ENCODE results near the gene DDX24.
"Not testable (repeated sequence)": the region's sequence is repeated elsewhere in the genome, so short reads cannot be mapped to it uniquely, and the experiment has no call there.

The DDX24 gene

DNA sequence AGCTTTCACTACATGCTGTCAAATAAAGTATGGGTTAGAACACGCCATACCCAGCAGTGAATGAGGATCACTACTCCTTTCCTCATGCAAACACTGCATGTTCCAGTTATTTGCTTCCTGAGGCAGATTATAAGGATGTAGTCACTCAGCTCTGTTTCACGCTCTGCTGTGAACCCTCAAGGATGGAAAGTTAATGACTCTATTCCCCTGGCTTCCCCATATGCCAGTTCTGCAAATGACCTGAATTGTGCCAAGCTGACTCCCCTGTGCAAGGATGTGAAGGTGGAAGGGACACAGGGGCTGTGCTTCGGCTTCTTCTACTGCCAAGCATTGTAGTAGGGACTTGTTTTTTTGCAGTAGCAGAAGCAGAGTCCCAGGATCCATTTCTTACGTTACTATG, 6.9 kb upstream of the DDX24 start:
- DNase-seq (ENCODE audit: extremely low read depth in 1 of 2, low read depth in 1 of 2), result no peak

DNA sequence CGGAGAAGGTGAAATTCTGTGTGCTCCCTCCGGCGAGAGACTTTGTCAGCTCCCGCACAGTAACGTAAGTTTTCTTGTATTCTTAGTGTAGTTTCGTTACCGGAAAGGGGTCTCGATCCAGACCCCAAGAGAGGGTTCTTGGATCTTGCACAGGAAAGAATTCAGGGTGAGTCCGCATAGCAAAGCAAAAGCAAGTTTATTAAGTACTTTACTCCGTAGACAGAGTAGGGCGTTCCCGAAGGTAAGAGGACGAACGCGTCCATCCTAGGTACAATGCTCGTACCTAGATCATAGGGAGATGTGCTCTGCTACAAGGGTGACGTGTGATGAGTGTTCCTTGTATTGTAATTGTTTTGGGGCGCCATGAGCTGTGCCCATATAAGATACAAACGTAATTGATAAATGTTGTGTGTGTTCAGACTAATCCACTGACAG, 401 bp upstream of the DDX24 start:
- no peak for DNase-seq (ENCODE audit: extremely low read depth in 1 of 2, low read depth in 1 of 2)

DNA sequence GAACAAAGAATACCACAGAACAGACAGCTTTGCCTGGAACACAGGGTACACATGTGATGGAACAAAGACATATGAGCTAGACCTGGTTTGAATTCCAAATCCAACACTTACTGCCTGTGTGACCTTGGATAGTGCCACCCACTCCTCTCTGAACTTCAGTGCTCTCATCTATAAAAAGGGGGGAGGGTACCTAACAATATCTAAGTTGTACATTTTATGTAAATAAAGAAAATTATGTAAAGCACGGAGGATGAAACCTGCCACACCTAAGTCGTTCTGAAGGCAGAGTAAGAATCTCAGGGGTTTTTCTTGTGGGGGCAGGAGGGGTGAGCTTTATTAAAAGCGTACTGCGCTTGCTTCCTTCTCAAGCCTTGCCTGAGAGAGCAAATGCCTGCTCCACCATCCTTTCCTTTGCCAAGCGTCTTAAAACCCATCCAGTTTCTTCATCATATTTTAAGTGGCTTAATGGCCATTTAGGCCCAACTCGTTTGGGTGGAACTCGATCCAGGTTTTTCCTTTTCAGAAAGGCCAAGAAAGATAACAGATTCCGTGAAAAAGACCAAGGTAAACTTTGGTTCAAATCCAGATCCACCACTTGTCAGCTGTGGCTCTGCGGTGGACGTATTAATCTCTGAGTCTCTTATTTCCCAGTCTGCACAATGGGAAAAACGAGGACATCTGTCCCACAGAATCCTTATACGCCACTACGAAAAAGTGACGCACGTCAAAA, 946 bp downstream of the DDX24 start:
- DNase-seq (ENCODE audit: extremely low read depth in 1 of 2, low read depth in 1 of 2), result no peak

DNA sequence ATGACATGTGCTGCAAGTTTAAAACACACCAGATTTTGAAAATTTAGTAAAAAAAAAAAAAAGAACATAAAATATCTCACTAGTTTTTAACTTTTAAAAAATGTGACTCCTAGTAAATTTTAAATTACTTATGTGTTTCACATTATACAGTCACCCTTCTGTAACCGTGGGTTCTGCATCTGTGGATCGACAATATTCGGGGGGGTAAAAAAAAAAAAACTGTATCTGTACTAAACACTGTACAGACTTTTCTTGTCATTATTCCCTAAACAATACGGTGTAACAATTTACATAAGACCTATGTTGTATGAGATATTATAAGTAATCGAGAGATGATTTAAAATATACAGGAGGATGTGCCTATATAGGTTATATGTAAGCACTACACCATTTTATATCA, 3.2 kb downstream of the DDX24 start:
- DNase-seq (ENCODE audit: extremely low read depth in 1 of 2, low read depth in 1 of 2), result no peak

DNA sequence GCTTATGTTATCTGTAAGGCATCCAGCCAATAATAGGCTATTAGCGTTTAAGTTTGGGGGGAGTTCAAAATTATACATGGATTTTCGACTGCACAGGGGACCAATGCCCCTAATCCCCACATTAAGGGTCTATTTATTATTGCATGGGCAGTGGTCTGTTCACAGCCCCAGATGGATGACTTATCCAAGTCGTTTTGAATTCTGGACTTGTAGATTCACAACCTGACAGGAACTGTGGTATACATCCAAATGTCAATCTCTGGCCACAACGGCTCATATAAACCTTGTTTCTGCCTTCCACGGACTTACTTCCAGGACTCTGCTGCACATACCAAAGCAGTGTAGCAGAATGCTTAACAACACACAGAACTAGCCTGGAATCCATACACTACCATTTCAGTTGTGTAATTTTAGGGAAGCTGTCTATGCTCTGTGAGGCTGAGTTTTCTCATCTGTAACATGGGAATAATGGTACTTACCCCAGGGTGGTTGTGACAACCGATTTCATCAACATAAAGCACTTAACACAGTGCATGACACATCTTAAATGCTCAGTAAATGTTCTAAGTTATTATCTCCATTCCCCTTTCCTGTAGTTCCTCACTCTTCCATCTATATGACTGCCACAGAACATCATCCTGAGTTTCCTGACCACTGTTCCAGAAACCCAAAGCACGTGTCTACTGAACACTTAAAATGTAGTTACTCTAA, 3.7 kb downstream of the DDX24 start:
- DNase-seq (ENCODE audit: extremely low read depth in 1 of 2, low read depth in 1 of 2), result no peak

DNA sequence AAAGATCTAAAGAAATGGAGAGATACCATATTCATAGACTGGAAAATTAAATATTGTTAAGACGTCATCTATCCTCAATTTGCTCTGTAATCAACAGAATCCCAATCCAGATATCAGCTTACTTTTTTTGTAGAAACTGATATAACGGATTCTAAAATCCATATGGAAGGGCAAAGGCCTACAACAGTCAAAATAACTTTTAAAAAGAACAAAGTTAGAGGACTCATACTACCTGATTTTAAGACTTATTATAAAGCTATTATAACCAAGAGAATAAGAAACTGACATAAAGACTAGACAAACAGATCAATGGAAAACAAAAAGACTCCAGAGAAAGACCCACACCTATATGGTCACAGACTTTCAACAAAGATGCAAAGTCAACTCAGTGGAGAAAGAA, 6.0 kb downstream of the DDX24 start:
- no peak for DNase-seq (ENCODE audit: extremely low read depth in 1 of 2, low read depth in 1 of 2)

DNA sequence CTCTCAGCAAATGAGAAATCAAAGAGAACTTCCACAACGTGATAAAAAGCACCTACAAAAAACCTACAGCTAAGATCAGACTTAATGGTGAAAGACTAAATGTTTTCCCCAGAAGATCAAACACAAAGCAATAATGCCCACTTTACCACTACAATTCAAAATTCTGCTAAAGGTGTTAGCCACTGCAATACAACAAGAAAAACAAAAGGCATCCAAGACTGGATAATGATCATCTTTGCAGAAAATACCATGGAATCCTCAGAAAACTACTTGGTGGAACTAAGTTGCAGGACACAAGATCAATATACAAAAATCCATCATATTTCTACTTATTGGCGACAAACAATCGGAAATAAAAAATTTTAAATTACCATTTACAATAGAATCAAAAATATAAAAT, 6.5 kb downstream of the DDX24 start:
- DNase-seq (ENCODE audit: extremely low read depth in 1 of 2, low read depth in 1 of 2), result no peak

DNA sequence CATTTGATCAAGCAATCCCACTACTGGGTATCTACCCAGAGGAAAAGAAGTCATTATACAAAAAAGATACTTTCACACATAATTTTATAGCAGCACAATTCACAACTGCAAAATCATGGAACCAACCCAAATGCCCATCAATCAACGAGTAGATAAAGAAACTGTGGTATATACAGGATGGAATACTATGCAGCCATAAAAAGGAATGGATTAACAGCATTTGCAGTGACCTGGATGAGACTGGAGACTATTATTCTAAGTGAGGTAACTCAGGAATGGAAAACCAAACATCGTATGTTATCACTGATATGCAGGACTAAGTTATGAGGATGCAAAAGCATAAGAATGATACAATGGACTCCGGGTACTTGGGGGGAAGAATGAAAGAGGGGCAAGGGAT, 8.9 kb downstream of the DDX24 start:
- not testable (repeated sequence) for DNase-seq (ENCODE audit: extremely low read depth in 1 of 2, low read depth in 1 of 2)

DNA sequence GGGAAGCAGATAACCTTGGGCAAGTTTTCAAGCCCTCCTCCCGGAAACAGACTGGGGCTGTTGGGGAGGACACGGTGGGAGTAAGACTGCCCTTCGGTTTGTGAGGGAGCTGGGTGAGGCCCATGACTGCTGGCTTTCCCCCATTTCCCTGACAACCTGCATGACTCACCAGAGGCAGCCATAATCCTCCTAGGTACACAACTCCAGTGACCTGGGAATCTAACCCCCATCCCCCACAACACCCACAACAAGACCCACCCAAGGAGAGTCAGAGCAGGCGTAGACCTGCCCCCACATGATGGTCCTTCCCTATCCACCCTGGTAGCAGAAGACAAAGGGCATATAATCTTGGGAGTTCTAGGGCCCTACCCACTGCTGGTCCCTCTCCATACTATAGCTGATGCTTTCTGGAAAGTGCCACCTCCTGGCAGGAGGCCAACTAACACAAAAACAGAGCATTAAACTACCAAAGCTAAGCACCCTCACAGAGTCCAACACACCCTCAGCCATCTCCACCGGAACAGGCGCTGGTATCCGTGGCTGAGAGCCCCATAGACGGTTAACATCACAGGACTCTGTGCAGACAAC, 14.8 kb downstream of the DDX24 start:
- no peak for DNase-seq (ENCODE audit: extremely low read depth in 1 of 2, low read depth in 1 of 2)

DNA sequence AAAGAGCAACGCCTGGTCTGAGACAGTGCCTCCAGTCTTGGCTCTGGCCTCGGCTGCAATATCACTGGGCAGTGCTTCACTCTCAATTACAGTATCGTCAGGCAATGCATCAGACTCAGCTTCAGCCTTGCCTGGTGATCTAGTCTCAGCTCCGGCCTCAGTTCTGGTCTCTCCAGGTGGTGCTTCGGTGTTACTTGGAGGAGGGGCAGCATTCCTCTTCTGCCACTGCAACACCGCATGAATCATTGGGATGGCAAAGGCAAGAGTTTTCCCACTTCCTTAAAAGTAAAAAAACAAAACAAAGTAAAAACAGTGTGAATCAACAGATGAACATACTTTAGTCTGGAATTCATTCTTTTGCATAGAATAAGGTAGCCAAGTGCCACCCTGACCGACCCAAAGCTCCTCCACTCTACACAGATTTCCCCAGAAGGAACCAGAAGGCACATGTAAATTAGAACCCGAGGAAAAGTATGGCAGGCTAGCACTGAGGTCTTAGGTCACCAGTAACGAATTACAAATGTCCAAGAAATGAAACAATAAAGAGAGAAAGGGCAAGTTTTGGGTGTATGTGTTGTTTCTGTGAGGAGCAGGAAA, 18.6 kb downstream of the DDX24 start:
- DNase-seq (ENCODE audit: extremely low read depth in 1 of 2, low read depth in 1 of 2), result no peak

DNA sequence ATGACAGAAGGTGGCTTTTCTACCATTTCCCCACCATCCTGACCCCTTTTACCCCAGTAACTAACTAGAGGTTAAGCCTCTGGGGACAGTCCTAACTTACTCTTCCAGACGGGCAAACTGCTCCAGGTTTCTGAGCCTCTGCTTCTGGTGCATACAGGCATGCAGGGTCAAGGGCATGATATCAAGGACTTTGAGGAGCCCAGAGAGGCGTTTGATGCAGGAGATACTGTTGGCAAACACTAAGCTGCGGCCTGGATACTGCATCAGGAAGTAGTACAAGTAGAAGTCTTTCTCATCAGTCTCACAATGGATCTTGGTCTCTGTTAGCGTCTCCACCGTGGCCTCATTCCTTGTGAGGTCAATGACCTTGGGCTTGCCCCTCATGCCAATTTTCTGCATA, 21.0 kb downstream of the DDX24 start:
- no peak for DNase-seq (ENCODE audit: extremely low read depth in 1 of 2, low read depth in 1 of 2)

DNA sequence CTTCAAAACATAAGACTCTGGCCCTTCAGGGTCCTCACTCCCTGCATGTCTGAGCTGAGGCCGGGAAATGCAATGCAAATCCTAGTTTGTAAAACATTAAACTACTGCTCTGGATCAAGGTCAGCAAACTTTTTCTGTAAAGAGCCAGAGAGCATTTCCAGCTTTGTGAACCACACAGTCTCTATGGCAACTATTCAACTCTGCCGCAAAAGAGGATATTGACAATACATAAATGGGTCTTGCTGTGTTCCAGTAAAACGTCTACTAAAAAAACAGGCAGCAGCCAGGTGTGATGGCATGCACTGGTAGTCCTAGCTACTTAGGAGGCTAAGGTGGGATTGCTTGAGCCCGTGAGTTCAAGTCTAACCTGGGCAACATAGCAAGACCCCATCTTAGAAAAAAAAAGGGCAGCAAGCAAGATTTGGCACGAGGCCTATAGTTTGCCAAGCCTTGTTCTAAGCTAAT, 22.3 kb downstream of the DDX24 start:
- no peak for DNase-seq (ENCODE audit: extremely low read depth in 1 of 2, low read depth in 1 of 2)

DNA sequence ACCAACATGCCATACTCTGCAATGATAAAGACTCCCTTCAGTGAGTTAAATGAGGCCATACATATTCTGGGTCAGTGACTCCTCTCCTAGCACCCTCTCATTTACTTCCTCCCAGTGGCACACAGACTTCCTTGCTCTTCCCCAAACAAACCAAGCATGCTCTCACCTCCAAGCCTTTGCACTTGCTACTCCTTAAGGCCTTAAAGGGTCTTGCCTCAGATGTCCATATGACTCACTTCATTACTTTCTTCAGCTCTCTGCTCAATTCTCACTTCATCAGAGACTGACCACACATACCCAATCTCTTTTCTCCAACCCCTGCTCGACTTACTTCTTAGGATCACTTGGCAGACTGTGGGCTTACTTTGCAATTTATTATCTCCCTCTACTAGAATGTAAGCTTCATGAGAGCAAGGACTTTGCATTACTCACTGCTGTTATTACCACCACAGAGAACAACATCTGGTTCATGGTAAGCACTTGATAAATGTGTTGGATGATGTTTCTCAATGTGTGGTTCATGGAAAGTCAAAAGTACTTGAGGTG, 22.8 kb downstream of the DDX24 start:
- no peak for DNase-seq (ENCODE audit: extremely low read depth in 1 of 2, low read depth in 1 of 2)

DNA sequence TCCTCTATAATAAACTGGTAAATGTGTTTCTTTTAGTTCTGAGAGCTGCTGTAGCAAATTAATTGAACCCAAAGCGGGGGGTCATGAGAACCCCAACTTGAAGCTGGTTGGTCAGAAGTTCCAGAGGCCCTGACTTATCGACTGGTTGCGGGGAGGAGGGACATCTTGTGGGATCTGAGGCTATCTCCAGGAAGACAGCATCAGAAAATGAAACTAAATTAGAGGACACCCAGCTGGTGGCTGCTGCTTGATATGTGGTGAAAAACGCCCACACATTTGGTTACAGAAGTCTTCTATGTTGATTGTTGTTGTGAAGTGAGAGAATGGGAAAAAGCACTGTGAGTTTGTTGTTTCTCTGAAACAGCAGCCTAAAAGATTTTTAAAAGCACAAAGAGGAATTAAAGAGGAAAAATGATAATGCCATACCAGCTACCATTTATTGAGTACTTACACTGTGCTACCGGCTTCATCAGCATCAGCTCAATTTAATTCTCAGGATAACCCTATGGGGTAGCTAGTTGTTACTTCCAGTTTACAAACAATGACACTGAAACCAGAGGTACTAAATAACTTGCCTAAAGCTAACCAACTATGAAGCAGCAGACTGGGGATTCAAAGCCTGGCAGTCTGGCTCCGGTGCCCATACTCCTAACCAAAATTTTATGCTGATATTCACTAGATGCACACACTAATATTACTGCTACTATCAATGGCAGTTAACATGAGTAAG, 24.3 kb downstream of the DDX24 start:
- DNase-seq (ENCODE audit: extremely low read depth in 1 of 2, low read depth in 1 of 2), result peak in 1 of 2 donors; percentile 36

DNA sequence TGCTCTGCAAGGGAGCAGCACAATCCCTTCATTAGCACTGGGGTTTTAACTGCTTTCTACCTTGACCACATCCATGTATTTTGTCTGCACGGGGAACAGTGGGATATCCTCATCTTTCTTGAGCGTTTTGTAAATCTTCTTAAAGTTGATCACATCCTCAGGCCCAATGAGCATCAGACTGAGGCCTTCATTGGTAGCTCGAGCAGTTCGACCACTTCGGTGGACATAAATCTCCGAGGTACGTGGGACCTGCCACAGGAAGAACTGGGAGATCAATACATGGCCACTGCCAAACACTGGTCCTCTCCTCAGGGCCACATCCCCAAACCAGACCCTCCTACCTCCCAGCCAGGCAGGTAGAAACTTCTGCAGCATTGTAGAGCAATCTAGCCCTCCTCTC, 26.1 kb downstream of the DDX24 start:
- DNase-seq (ENCODE audit: extremely low read depth in 1 of 2, low read depth in 1 of 2), result no peak

DNA sequence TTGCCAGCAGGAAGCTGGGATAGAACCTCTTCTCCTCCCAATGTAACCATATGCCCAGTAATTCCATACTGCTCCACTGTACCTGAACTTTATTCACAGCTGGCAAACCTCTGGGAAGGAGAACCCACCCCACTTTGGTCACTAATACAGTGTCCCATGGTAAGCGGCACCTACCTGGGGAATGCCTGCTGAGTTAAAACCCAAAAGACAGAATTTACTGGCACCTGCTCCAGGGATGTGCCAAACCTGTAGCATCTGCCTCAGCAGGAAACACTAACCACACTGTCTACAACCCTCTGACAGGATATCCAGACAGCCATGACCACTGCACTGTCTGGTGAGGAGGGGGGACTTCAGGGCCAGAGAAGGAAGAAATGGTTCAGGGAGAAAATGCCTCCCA, 26.6 kb downstream of the DDX24 start:
- DNase-seq (ENCODE audit: extremely low read depth in 1 of 2, low read depth in 1 of 2), result no peak

DNA sequence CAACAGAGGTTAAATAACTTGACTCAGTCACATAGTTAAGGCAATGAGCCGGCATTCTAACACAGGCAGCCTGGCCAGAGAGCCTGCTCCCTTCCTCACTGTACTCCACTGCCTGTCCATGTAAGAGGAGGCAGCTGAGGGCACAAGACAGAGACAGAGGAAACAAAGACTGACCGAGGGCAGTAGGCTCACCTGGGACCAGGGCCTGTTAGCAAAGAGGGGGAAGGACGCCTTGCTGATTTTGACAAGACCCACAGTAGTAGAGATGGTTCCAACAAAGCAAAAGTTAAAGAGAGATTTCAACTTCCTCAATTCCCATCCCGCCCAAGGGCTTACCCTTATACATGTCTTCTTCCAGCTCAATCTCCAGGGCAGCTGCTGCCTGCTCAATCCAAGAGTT, 28.3 kb downstream of the DDX24 start:
- DNase-seq (ENCODE audit: extremely low read depth in 1 of 2, low read depth in 1 of 2), result no peak

DNA sequence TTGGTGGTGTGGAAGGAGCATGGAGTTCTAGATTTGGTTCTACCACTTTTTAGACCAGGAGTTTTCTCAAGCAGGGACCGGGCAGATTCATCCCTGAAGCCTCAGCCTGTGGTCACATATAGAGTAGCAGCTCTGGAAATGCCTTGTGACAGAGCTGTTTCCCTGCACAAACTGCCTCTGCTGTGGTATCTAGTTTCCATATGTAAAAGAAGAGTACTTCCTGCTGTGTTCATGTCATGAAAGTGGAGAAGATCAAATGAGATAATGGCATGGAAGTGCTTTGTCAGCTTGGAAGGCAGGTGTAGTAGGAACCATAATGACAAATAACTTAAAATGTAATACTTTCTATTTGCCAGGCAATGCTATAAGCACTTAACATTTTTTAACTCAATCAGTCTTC, 28.8 kb downstream of the DDX24 start:
- no peak for DNase-seq (ENCODE audit: extremely low read depth in 1 of 2, low read depth in 1 of 2)

DNA sequence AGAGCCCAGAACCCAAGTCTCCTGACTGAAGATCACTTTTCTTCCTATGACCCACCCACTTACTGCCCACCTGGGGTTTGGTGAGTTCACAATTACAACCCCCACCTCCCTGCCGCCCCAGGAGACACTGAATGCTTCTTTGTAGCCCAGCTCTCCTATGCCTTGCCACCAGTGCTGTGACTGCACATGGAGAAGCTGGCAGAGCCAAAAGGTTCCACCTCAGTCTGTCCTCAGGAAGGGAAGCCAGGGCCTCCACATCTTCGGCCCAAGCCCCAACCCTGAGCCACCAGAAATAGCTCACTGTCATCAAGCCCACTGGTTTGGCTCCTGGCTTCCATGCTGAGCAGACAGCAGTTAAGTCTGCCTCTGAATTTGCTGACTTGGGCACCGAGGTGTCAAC, 29.2 kb downstream of the DDX24 start:
- DNase-seq (ENCODE audit: extremely low read depth in 1 of 2, low read depth in 1 of 2), result no peak

DNA sequence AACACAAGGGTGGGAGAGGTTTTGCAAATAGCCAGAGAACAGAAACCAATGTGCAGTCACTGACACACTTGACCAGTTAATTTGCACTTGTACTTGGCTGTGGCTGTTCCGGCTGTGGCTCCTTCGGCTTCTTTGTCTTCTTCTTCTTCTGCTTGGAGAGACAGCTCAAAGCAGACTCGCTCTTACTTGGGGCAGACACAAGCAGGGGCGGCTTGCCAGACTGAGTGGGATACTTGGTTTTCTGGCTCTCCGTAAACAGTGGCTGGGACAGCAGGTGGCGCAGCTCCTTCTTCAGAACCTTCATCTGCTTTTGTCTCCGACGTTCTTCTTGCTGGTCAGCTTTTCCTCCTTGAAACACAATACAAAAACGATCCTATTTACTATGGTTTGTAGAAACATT, 29.9 kb downstream of the DDX24 start:
- DNase-seq (ENCODE audit: extremely low read depth in 1 of 2, low read depth in 1 of 2), result no peak
